MCF 10A (cell line): ENCODE results near the gene BICDL2. TPM values are rescaled to one million over a fixed set of nuclear protein-coding genes. Genes with fewer than 3 reads are reported as not detected.

Experiments
- BruUV-seq: library from RNA; stranded (reverse); fragments of 400-500 nt; replicated peaks from 2 replicates; lab custom pipeline; 2021; lab: Mats Ljungman, UMichigan
- CTCF ChIA-PET: fragments of 300-600 bp; sonication (Branson Sonifier 250); formaldehyde crosslinking; extraction: SDS; loops from one replicate; lab custom pipeline; 2021; ENCODE audit warnings: antibody characterized with exemption, inconsistent platforms; lab: Yijun Ruan, JAX
- POLR2A ChIA-PET: fragments of 300-600, 350-650 bp; sonication (Branson Sonifier 250); formaldehyde crosslinking; extraction: SDS; loops from one replicate; lab custom pipeline; 2020; ENCODE audit warnings: antibody characterized with exemption, inconsistent platforms; lab: Yijun Ruan, JAX
- DNase-seq: peaks from one replicate; pipeline ENCODE4 v3.0.0-alpha.2; 2018; ENCODE audit not compliant: unreplicated experiment
- H3K27ac Mint-ChIP-seq: one replicate; pipeline ENCODE4 v1.8.0; 2022; ENCODE audit warnings: mild to moderate bottlenecking, low read depth, mixed read lengths; ENCODE audit not compliant: unreplicated experiment
- H3K27me3 Mint-ChIP-seq: one replicate; pipeline ENCODE4 v1.8.0; 2022; ENCODE audit warnings: mixed read lengths; ENCODE audit not compliant: insufficient read depth, unreplicated experiment
- H3K36me3 Mint-ChIP-seq: one replicate; pipeline ENCODE4 v1.8.0; 2022; ENCODE audit warnings: mild to moderate bottlenecking, moderate library complexity, mixed read lengths; ENCODE audit not compliant: insufficient read depth, unreplicated experiment
- H3K4me1 Mint-ChIP-seq: one replicate; pipeline ENCODE4 v1.8.0; 2022; ENCODE audit warnings: mixed read lengths; ENCODE audit not compliant: insufficient read depth, unreplicated experiment
- H3K4me3 Mint-ChIP-seq: one replicate; pipeline ENCODE4 v1.8.0; 2022; ENCODE audit warnings: mild to moderate bottlenecking, moderate library complexity, mixed read lengths; ENCODE audit not compliant: unreplicated experiment
- H3K9me3 Mint-ChIP-seq: one replicate; pipeline ENCODE4 v1.8.0; 2022; ENCODE audit warnings: mixed read lengths; ENCODE audit not compliant: unreplicated experiment
- intact Hi-C: fragments of 100-400 bp; cut with micrococcal nuclease; formaldehyde crosslinking; loops from 2 replicates; pipeline ENCODE4 v1.14.1; 2022
- total RNA-seq: library from RNA; stranded (reverse); gene quantifications from 2 replicates; pipeline ENCODE4 v1.2.3, GENCODE V29; 2022
- TF ChIP-seq, protein P1 (sequence below): fragments of 200-600 bp; IDR thresholded peaks from one replicate; pipeline ENCODE4 v1.8.0; 2022; ENCODE audit warnings: antibody characterized with exemption, mild to moderate bottlenecking; ENCODE audit not compliant: unreplicated experiment

Gene BICDL2
- total RNA-seq, 1 experiment from 2014 or later: 0.23 TPM

DNA sequence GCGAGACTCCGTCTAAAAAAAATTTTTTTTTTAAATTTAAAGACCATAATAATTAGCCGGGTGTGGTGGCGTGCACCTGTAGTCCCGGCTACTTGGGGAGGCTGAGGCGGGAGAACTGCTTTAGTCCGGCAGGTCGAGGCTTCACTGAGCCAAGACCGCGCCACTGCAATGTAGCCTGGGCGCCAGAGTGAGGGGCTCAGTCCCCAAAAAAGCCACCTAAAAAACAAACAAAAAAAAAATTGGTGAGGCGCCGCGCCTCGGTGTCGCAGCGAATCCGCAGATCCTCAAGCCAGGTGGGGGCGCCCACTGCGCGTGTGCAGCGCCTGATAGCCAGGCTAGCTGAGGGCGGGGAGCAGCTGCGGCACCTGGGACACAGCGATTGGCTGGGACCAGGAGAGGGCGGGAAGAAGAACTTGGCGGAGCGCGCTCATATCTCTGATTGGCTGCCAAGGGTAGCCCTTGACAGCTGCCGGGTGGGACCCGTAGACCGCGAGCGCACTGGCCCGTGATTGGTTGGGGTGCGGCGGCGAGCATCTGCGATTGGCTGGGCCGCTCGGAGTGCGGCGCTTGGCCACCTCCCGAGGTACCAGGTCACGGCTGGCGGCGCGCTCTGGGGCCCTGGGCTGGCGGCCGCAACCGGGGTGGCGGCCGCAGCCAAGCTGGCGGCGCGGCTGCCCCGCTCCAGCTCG lies 33.0 kb downstream of the BICDL2 start:
- BruUV-seq: no TSS peak
- Mint-ChIP-seq H3K36me3 (no peaks in the 10 kb centered on the region), H3K4me1 (no peaks in the 10 kb centered on the region), H3K27ac (no peak overlapping the region), H3K27me3 (no peaks in the 10 kb centered on the region), H3K4me3 (peak overlapping the region; percentile 60), H3K9me3 (no peaks in the 10 kb centered on the region)
- TF ChIP-seq, protein P1, sequence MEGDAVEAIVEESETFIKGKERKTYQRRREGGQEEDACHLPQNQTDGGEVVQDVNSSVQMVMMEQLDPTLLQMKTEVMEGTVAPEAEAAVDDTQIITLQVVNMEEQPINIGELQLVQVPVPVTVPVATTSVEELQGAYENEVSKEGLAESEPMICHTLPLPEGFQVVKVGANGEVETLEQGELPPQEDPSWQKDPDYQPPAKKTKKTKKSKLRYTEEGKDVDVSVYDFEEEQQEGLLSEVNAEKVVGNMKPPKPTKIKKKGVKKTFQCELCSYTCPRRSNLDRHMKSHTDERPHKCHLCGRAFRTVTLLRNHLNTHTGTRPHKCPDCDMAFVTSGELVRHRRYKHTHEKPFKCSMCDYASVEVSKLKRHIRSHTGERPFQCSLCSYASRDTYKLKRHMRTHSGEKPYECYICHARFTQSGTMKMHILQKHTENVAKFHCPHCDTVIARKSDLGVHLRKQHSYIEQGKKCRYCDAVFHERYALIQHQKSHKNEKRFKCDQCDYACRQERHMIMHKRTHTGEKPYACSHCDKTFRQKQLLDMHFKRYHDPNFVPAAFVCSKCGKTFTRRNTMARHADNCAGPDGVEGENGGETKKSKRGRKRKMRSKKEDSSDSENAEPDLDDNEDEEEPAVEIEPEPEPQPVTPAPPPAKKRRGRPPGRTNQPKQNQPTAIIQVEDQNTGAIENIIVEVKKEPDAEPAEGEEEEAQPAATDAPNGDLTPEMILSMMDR: peak; percentile 33
- ChIA-PET CTCF (interaction anchor here (0.6 to 9.6 kb wide), 14 partner anchors 10 to 786 kb away, joined by 3 to 121 read pairs (median 4); partner anchors contain the start of gene TNFRSF12A), POLR2A (interaction anchor here (0.7 to 2.2 kb wide), 12 partner anchors 12 to 957 kb away, joined by 3 to 41 read pairs (median 4); partner anchors contain the start of genes FLYWCH1, FLYWCH2, HCFC1R1 and THOC6)
- intact Hi-C loops: loop anchor here (1.0 kb wide), 2 partner anchors 17 to 25 kb away; partner anchors contain the start of gene TNFRSF12A
- peak; percentile 99 for DNase-seq

GRCh38 chr16:3001316-3001715 lies 35.4 kb downstream of the BICDL2 start:
- H3K36me3 Mint-ChIP-seq: no peaks in the 10 kb centered on the region
- BruUV-seq: no TSS peak
- TF ChIP-seq, protein P1: no peak
- H3K4me1 Mint-ChIP-seq: no peaks in the 10 kb centered on the region
- H3K9me3 Mint-ChIP-seq: no peaks in the 10 kb centered on the region
- ChIA-PET POLR2A (interaction anchor here (1.7 kb wide), 1 partner anchor 89 kb away, joined by 3 read pairs; the partner anchor contains the start of gene FLYWCH1), CTCF (interaction anchor here (0.9 to 9.6 kb wide), 2 partner anchors 27 to 57 kb away, joined by 4 to 121 read pairs; no protein-coding TSS in a partner anchor)
- no peak for DNase-seq
- no peaks in the 10 kb centered on the region for H3K27me3 Mint-ChIP-seq
- no peak overlapping the region for H3K27ac Mint-ChIP-seq
- intact Hi-C loops: no loop called here
- no peak overlapping the region for H3K4me3 Mint-ChIP-seq

GRCh38 chr16:3000540-3000939 lies 36.2 kb downstream of the BICDL2 start:
- ChIA-PET POLR2A (no interaction called here), CTCF (interaction anchor here (0.9 to 9.6 kb wide), 2 partner anchors 28 to 58 kb away, joined by 4 to 121 read pairs; no protein-coding TSS in a partner anchor)
- H3K27me3 Mint-ChIP-seq: no peaks in the 10 kb centered on the region
- no peaks in the 10 kb centered on the region for H3K4me1 Mint-ChIP-seq
- TF ChIP-seq, protein P1: no peak
- no TSS peak for BruUV-seq
- no peaks in the 10 kb centered on the region for H3K36me3 Mint-ChIP-seq
- H3K9me3 Mint-ChIP-seq: no peaks in the 10 kb centered on the region
- no peak for DNase-seq
- peak overlapping the region; percentile 67 for H3K27ac Mint-ChIP-seq
- intact Hi-C loops: no loop called here
- no peak overlapping the region for H3K4me3 Mint-ChIP-seq

DNA sequence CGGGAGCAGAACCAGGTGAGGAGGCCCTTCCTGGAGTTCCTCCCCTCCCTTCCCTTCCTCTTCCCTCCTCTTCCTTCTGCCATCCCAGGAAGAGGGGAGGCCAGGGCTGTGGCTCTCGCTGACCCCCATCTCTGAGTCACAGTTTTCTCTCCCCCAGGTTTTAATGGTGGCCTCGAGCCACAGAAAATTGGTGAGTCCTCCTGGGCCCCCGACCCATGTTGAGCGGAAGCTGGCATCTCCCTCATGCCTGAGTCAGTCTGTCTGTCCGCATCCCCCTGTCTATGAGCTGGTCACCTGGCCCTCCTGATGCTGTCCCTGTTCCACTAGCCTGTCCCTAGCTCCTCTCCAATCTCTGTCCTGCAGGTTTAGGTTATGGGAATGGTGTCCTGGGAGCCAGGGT lies 36.8 kb downstream of the BICDL2 start:
- H3K9me3 Mint-ChIP-seq: no peaks in the 10 kb centered on the region
- intact Hi-C loops: no loop called here
- H3K4me3 Mint-ChIP-seq: no peak overlapping the region
- H3K27me3 Mint-ChIP-seq: no peaks in the 10 kb centered on the region
- no peaks in the 10 kb centered on the region for H3K4me1 Mint-ChIP-seq
- ChIA-PET CTCF (interaction anchor here (9.6 kb wide), 1 partner anchor 29 kb away, joined by 121 read pairs; no protein-coding TSS in a partner anchor), POLR2A (interaction anchor here (1.3 kb wide), 1 partner anchor 20 kb away, joined by 3 read pairs; the partner anchor contains the start of gene TNFRSF12A)
- no peak for DNase-seq
- no peak overlapping the region for H3K27ac Mint-ChIP-seq
- H3K36me3 Mint-ChIP-seq: no peaks in the 10 kb centered on the region
- TF ChIP-seq, protein P1: no peak
- no TSS peak for BruUV-seq
